Glutamatergic neuron (in vitro differentiated cells): ENCODE results near the gene VPS37C. TPM values are rescaled to one million over a fixed set of nuclear protein-coding genes. Genes with fewer than 3 reads are reported as not detected.
A peak's percentile ranks its signal among the peaks of the same experiment; 100 is the strongest.
"Not testable (repeated sequence)": the region's sequence is repeated elsewhere in the genome, so short reads cannot be mapped to it uniquely, and the experiment has no call there.

Source experiments
- DNase-seq: peaks from one replicate; pipeline ENCODE4 v3.0.0; 2022
- H3K27ac Mint-ChIP-seq: one replicate; pipeline ENCODE4 v1.8.0; 2020; ENCODE audit warnings: mild to moderate bottlenecking, mixed read lengths, inconsistent platforms; ENCODE audit not compliant: unreplicated experiment
- H3K27me3 Mint-ChIP-seq: one replicate; pipeline ENCODE4 v1.8.0; 2020; ENCODE audit warnings: mild to moderate bottlenecking, moderate library complexity, mixed read lengths, inconsistent platforms; ENCODE audit not compliant: unreplicated experiment
- H3K36me3 Mint-ChIP-seq: one replicate; pipeline ENCODE4 v1.8.0; 2020; ENCODE audit warnings: mild to moderate bottlenecking, mixed read lengths, inconsistent platforms; ENCODE audit not compliant: unreplicated experiment
- H3K4me1 Mint-ChIP-seq: one replicate; pipeline ENCODE4 v1.8.0; 2020; ENCODE audit warnings: mild to moderate bottlenecking, low read depth, mixed read lengths, inconsistent platforms; ENCODE audit not compliant: unreplicated experiment
- H3K4me3 Mint-ChIP-seq: one replicate; pipeline ENCODE4 v1.8.0; 2020; ENCODE audit warnings: mild to moderate bottlenecking, mixed read lengths, inconsistent platforms; ENCODE audit not compliant: unreplicated experiment
- H3K9me3 Mint-ChIP-seq: one replicate; pipeline ENCODE4 v1.8.0; 2020; ENCODE audit warnings: mild to moderate bottlenecking, moderate library complexity, mixed read lengths, inconsistent platforms; ENCODE audit not compliant: unreplicated experiment
- CTCF ChIP-seq: fragments of 200-600 bp; sonication (generic); IDR thresholded peaks from one replicate; pipeline ENCODE4 v1.5.0; 2021; ENCODE audit not compliant: partially characterized antibody, unreplicated experiment
- long read RNA-seq: library from polyadenylated mRNA; unstranded; transcript quantifications from one replicate; pipeline ENCODE4 v2.0.0, GENCODE V29; 2020; ENCODE audit not compliant: unreplicated experiment
- total RNA-seq: library from RNA; stranded (reverse); fragmentation: NEBNext Ultra II Directional; extraction: Animal tissue kit (Norgen Biotek cat#: 25700); gene quantifications from one replicate; pipeline ENCODE4 v1.2.1, GENCODE V29; 2021; ENCODE audit not compliant: unreplicated experiment

VPS37C gene
- 27.1 TPM for total RNA-seq
- long read RNA-seq, partial matches to known transcripts: 0 of 3 reads
- long read RNA-seq, other reads (novel, unspliced or antisense): 1 of 3 reads

- Mint-ChIP-seq H3K9me3 (peaks cover 8% of the 10 kb centered on the region), H3K4me3 (peak within 1 kb of the TSS; percentile 92), H3K36me3 (no peaks in the 10 kb centered on the region), H3K4me1 (peaks cover 15% of the 10 kb centered on the region), H3K27ac (peak within 1 kb of the TSS; percentile 96), H3K27me3 (peaks cover 2% of the 10 kb centered on the region)
- peak; percentile 71 for TF ChIP-seq CTCF
- peak; percentile 93 for DNase-seq
Observed at GRCh38 chr11:61161190-61162091, at the start of gene VPS37C. Gene VPS37C (minus strand): TSS chr11:61161426. CDS start chr11:61138829, 22,597 bp downstream.

GRCh38 chr11:61210629-61211028 is 49.4 kb upstream of the VPS37C start:
- H3K27ac Mint-ChIP-seq, DNase-seq, H3K4me3 Mint-ChIP-seq, H3K36me3 Mint-ChIP-seq, H3K9me3 Mint-ChIP-seq, H3K27me3 Mint-ChIP-seq, H3K4me1 Mint-ChIP-seq: not testable (repeated sequence)

DNA sequence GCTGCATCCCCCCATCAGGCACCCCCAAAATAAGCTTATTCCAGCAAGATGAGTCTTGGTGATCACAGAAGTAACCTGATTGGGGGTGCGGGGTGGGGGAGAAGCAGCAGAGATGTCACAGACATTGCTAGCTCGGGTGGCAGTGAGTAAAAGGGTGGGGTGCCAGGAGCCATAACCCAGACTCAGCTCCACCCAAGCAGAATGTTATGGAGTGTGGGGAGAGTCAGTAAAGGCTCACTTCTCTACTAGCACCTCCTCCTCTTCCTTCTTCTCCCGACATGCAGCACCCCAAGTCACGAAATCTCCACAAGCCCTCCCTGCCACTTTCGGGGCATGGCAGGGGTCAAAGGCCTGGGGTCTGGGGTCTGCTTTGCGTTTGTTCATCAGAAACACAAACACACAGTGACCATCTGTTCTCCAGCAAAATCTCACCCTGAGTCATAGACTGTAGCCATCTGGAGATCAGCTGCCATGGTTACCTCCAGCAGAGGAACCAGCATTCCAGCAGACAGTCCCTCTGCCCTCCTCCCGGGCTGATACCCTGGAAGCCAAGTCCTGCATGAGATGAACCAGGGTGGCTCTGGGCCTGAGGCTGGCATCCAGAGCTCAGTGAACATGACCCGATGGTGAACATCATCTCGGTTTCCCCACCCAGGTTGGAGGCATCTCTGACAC is 46.5 kb upstream of the VPS37C start:
- H3K27me3 Mint-ChIP-seq, H3K4me1 Mint-ChIP-seq, DNase-seq, H3K9me3 Mint-ChIP-seq, H3K4me3 Mint-ChIP-seq, H3K36me3 Mint-ChIP-seq, H3K27ac Mint-ChIP-seq: not testable (repeated sequence)

DNA sequence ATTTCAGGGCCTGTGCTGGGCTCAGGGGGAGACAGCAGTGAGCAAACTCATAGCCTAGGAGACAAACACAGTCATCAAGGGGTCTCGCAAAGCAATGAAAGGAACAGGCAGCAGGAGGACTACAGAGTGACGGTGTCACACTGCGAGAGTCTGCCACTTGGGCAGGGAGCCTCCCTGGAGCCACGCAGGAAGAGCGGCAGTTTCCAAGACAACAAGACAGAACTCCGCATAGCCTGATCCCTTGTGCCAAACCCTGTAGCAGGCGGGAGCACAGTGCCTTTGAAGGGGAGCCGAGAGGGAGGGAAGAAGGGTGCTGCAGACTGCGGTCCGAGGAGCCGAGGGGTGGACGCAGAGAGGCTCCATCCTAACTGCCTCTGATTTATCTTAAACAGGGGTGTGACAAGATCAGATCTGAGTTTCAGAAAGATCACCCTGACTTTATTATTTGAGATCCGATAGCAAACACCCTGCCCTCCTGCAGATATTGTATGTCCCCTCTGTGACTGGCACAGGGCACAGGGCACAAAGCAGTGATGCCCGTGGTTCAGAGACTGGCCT is 43.4 kb upstream of the VPS37C start:
- H3K36me3 Mint-ChIP-seq, DNase-seq, H3K27ac Mint-ChIP-seq: not testable (repeated sequence)

GRCh38 chr11:61203873-61204272 is 42.6 kb upstream of the VPS37C start:
- not testable (repeated sequence) for H3K27ac Mint-ChIP-seq, H3K9me3 Mint-ChIP-seq, H3K27me3 Mint-ChIP-seq, H3K36me3 Mint-ChIP-seq, H3K4me1 Mint-ChIP-seq, H3K4me3 Mint-ChIP-seq, DNase-seq

More for the DNA sequence above, 43.4 kb upstream of the VPS37C start:
- not testable (repeated sequence) for H3K4me1 Mint-ChIP-seq, H3K27me3 Mint-ChIP-seq, H3K9me3 Mint-ChIP-seq, H3K4me3 Mint-ChIP-seq

GRCh38 chr11:61202950-61203746 is 41.9 kb upstream of the VPS37C start, which contains the start of gene PGA3:
Gene PGA3 (plus strand): TSS chr11:61203515. CDS start chr11:61203565, 50 bp downstream.
- not testable (repeated sequence) for H3K27ac Mint-ChIP-seq, H3K9me3 Mint-ChIP-seq

GRCh38 chr11:61201476-61201875 is 40.2 kb upstream of the VPS37C start:
- no peaks in the 10 kb centered on the region for H3K4me1 Mint-ChIP-seq
- peaks cover 6% of the 10 kb centered on the region for H3K27me3 Mint-ChIP-seq
- H3K27ac Mint-ChIP-seq: no peak overlapping the region
- TF ChIP-seq CTCF: no peak
- no peaks in the 10 kb centered on the region for H3K36me3 Mint-ChIP-seq
- no peak for DNase-seq
- no peak overlapping the region for H3K4me3 Mint-ChIP-seq
- H3K9me3 Mint-ChIP-seq: peaks cover 6% of the 10 kb centered on the region

More at GRCh38 chr11:61202950-61203746, 41.9 kb upstream of the VPS37C start, which contains the start of gene PGA3:
- not testable (repeated sequence) for H3K4me1 Mint-ChIP-seq, H3K27me3 Mint-ChIP-seq, H3K4me3 Mint-ChIP-seq, DNase-seq, H3K36me3 Mint-ChIP-seq
